Choroid plexus epithelial cell (primary cell): ENCODE data around the gene MC1R.

Experiments
- DNase-seq: peaks from one replicate; pipeline ENCODE4 v3.0.0-alpha.2; 2010; ENCODE audit warnings: low read depth
- H3K4me3 ChIP-seq: 2 replicates; pipeline ENCODE4 v1.5.1; 2011; ENCODE audit warnings: low read depth, mild to moderate bottlenecking, control low read depth, low read length, moderate library complexity
- TF ChIP-seq, protein P1 (sequence below): conservative IDR thresholded peaks from 2 replicates; pipeline ENCODE4 v1.5.1; 2011; ENCODE audit warnings: low read depth, mild to moderate bottlenecking, control low read depth, inconsistent platforms, low read length, moderate library complexity

The MC1R gene

DNA sequence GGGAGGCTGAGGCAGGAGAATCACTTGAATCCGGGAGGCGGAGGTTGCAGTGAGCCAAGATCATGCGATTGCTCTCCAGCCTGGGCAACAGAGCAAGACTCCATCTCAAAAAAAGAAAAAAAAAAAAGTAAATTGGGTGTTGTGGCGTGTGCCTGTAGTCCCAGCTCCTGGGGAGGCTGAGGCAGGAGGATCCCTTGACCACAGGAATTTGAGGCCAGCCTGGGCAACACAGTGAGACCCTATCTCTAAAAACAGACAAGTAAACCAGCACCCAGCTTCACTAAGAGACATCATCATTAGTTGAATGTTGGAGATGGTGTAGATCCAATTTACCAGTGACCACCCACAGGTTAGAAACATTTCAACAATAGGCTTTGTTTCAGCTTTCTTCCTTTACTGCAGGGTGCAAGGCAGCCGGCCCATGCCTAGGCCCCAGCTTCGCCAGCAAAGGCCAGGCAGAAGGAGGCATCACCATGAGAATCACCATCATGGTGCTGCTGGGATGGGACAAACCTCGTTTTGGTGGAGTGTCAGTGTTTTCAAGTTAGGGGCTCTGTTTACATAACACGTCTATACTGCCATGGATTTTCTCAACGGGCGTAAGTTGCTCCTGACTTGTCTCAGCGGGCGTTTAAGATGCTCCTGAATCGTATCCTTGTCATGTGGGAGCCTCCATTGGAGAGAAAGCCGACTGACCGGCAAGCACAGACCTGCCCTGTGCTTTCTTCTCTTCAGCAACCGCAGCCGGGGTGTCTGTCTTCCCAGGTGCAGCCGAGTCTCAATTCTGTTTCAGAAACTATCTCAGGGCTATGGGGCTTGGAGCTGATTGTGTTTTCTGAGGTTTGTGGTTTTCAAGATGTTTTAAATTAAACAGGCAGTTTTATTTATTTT, 37.9 kb upstream of the MC1R start:
- no peak overlapping the region for H3K4me3 ChIP-seq
- TF ChIP-seq, protein P1, sequence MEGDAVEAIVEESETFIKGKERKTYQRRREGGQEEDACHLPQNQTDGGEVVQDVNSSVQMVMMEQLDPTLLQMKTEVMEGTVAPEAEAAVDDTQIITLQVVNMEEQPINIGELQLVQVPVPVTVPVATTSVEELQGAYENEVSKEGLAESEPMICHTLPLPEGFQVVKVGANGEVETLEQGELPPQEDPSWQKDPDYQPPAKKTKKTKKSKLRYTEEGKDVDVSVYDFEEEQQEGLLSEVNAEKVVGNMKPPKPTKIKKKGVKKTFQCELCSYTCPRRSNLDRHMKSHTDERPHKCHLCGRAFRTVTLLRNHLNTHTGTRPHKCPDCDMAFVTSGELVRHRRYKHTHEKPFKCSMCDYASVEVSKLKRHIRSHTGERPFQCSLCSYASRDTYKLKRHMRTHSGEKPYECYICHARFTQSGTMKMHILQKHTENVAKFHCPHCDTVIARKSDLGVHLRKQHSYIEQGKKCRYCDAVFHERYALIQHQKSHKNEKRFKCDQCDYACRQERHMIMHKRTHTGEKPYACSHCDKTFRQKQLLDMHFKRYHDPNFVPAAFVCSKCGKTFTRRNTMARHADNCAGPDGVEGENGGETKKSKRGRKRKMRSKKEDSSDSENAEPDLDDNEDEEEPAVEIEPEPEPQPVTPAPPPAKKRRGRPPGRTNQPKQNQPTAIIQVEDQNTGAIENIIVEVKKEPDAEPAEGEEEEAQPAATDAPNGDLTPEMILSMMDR = no peak
- no peak for DNase-seq

DNA sequence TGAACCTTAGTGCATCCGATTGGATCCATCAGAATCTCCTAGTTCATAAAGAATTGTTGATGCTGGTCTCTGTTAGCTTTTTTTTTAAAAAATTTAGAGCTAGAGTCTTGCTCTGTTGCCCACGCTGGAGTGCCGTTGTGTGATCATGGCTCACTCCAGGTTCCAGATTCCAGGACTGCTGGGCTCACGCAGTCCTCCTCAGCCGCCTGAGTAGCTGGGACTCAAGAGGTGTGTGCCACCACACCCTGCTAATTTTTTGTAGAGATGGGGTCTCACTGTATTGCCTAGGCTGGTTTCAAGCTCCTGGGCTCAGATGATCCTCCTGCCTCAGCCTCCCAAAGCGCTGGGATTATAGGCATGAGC, 37.3 kb upstream of the MC1R start:
- no peak overlapping the region for H3K4me3 ChIP-seq
- TF ChIP-seq, protein P1 = no peak
- DNase-seq = no peak

DNA sequence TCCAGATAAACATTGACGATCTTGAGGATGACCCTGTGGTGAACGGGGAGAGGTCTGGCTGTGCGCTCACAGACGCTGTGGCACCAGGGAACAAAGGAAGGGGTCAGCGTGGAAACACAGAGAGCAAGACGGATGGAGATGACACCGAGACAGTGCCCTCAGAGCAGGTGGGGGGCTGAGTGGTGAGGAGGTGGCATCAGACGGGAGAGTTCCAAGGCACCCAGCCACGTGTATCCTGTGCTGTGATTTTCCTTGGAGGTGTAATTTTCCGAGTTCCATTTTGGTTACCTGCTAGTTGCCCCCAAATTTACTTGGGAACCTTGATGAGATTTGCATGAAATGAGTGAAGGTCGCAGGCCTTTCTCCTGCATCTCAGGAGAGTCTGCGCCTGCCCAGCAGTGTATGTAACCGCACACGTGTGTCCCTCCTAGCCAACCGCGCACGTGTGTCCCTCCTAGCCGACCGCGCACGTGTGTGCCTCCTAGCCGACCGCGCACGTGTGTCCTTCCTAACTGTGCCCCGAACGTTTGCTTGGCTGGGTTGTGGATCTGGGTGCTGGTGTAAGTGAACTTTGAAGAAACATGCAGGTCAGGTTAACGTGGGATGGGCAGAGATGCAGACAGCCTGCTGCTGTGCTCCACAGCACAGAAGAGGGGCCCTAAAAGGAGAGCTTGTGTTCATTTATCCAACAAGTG, 35.2 kb upstream of the MC1R start:
- DNase-seq = no peak
- no peak overlapping the region for H3K4me3 ChIP-seq
- TF ChIP-seq, protein P1 = no peak

DNA sequence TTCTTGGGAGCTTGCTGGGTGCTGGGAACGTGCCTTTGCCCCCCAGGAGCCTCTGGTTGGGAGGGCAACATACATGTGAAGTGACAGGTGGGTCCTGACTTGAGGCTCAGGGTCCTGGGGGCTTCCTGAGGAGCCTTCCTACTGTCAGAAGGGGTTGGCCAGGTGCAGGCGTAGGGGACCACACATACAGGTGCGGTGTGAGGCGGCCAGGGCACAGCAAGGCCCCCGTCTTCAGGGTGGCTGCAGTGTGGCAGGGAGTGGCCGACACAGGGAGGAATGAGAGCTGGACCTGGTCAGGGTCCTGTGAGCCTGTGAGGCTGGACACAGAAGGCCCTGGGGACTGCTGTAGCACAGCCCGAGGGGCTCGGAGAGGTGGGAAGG, 34.6 kb upstream of the MC1R start:
- DNase-seq = no peak
- TF ChIP-seq, protein P1 = no peak
- no peak overlapping the region for H3K4me3 ChIP-seq

DNA sequence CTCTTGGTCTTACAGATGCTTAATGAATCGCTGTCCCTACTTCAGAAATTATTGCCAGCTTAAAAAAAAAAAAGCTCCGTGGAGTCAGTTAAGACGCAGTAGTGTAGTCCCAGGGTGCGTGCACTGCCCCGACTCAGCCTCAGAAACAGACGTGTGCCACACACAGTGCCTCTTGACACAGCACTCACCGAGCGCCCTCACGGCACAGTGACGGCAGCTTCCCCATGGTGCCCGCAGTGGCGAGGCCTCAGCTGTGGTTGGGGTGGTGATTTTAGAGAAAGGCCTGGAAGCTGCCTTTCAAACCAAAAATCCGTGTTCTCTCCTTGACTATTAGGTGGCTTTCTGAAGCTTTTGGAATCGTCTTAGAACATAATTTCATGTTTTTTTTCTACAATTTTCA, 31.4 kb upstream of the MC1R start:
- no peak for DNase-seq
- TF ChIP-seq, protein P1 = no peak
- H3K4me3 ChIP-seq = no peak overlapping the region

DNA sequence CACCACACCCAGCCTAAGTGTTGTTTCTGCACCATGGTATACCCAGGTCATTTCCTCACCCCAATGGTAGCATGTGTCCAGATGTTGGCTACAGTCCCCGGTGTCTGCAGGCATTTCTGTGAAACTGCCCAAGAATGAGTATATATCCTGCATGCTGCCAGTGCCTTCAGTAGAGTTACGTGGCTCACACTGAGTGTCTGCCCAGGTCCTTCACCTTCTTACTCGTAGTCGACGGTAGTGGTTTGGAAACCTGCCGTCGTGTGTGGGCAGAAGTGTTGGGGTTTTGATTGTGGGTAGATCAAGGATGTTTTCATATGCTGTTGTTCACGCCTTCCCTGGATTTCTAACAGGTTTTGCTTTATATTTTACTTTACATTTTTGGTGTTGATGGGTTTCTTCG, 28.5 kb upstream of the MC1R start:
- H3K4me3 ChIP-seq = no peak overlapping the region
- TF ChIP-seq, protein P1 = no peak
- no peak for DNase-seq
